SKM-1 treated with dmso at 0.1 percent for 144 hours (cell line): ENCODE measurements around the gene MARK2.

ENCODE experiments used
- DNase-seq: peaks from one replicate; lab custom pipeline; 2025; ENCODE audit not compliant: unreplicated experiment; lab: John Stamatoyannopoulos, UW

MARK2 gene

DNA sequence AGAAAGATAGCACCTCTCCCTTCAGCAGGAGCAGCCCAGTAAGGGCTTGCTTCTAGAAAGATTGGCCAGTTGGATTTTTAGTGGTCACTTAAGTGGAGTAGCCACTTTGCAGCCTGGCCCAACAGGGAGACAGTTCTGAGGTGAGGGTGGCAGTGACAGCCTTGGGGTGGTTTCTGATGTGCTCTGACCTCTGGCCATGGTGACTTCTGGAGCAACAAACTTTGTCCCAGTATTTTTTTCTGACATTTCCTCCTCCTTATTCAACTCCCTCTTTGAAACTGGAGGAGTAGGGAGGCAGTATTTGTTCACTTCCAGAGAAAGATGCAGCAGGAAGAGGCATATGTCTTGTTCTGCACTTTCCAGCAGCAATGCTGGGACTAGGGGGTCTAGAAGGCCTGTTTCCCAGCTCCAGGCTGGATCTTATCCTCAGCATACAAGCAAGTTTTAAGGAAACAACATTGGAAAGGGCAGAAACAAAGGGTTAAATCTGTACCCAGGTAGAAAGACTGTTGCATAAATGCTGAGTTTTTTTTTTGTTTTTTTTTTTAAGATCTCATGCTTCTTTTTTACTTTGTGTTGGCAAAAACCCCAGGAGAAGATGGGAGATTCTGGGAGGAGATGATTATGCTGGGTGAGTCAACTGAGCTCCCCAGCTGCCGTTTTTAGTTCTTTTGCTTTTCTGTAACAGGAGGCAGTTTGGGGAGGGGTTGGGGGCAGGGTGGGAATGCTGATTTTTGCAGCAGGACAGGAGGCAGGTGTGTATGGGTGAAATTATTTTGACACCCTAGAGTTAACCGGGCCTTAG, 40.9 kb downstream of the MARK2 start:
- DNase-seq = no peak

DNA sequence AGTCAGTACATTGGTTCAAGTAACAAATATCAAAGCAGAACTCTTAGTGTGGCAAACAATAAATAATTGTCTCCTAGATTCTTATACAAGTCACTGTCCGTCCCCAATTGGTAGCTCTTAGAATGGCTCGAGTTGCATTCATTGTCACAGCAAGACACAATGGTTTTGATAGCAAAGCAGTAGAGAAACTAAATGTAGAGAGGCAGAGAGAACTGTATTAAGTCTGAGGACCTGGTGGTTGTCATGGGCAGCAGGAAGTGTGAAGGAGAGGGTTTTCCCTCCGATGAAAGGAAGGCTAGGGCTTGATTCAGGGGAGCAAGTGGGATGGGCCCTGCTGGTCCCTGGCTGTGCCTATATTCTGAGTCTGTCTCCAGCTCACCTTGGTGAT, 41.5 kb downstream of the MARK2 start:
- DNase-seq = no peak

GRCh38 chr11:63882555-63883242, 43.8 kb downstream of the MARK2 start:
- peak; percentile 59 for DNase-seq

GRCh38 chr11:63883791-63884190, 44.9 kb downstream of the MARK2 start:
- DNase-seq = no peak

- DNase-seq = no peak
These were observed 45.5 kb downstream of the MARK2 start for GRCh38 chr11:63884196-63884932.

DNA sequence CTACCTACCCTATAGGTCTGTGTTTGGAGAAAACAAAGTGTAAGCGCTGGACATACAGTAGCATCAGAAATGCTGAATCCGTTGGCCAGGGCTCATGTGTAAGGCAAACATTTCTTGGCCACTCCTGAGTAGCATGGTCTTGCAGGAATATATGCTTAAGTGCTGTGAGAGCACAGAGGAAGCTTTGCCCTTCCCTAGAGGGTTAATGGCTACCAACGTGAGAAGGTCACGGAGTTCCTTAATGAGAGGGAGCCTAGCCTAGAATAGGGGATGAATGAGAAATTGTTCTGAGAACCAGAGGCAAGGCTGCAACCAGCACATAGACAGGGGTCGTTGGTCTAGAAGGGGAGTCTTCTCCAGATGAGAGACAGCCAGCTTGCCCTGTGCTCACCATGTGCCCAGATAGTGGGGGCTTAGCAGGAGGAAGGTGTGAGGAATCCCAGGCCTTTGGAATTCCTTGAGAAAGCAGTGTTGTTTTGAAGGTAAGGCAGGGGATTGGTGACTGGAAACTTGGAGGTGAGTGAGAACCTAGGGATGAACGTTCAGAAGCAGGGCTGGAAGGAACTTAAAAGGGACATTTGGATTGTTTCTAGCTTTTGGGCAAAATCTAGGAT, 48.6 kb downstream of the MARK2 start:
- DNase-seq = no peak

GRCh38 chr11:63888170-63889086, 49.5 kb downstream of the MARK2 start:
- peak; percentile 90 for DNase-seq

DNA sequence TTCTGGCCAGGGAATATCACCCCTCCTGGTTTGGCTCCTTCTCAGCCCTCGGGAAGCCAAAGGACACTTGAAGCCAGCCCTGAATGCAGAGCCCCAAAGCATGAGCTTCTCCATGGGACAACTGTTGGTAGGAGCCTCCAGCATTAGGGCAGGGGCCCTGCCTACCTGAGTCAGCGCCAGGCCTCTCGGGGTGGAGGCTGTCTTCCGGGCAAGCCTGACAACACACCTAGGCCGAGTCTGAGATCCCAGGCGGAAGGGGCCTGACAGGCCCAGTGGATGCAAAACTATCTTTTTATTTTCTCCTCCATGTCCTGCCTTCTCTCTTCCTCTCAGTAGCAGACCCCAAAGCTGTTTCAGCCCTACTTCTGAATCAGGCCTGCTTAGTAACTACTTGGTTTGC, 50.4 kb downstream of the MARK2 start:
- no peak for DNase-seq

- DNase-seq = no peak
These were observed 51.5 kb downstream of the MARK2 start for GRCh38 chr11:63890368-63890767.

DNA sequence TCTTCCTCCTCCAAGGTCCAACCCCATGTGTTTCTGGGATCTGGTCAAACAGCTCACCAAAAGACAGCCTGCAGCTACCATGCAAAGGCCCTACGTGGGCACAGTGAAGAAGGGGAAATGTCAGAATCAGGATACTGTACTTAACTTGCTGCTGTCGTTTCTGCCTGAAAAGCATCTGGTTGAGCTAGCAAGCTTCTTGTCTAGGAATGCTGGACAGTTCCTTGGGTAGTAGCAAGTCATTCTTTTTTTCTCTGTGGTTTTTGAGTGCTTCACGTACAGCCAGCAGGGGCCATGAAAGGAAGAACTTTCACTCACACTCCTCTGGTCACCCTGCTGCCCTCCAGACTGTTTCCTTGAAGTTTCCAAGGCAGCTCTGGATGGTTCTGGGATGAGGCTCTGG, 53.3 kb downstream of the MARK2 start:
- no peak for DNase-seq

DNA sequence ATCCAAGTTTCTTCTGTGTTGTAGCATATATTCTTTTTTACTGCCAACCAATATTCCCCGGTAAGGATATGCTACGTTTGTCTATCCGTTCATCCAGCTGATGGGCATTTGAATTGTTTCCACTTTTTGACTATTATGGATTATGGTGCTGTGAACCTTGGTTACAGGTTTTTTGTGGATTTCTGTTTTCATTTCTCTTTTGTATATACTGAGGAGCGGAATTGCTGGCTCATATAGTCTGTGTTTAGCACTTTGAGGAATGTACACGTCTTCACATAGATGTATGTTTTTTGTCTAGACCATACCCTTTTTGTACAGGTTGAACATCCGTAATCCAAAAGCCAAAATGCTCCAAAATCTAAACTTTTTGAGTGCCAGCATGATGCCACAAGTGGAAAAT, 54.4 kb downstream of the MARK2 start:
- DNase-seq = no peak

DNA sequence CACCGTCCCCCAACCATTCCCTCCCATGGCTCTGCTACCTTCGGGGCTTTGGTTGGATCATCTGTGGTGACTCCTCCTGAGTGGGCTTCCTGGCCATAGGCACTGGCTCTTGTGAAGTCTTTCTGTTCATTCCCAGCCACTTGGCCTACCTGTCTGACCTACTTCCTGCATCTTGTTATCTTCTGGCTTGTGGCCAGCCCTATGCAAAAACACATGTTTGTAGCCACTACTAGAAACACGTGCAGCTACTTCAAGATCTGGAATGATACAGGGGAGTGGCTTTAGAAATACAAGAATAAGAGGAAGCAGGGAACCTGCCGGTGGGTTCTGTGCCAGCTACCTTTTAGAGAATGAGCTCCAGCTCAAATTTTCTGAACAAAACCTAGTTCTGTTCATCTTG, 57.2 kb downstream of the MARK2 start:
- DNase-seq = no peak

DNA sequence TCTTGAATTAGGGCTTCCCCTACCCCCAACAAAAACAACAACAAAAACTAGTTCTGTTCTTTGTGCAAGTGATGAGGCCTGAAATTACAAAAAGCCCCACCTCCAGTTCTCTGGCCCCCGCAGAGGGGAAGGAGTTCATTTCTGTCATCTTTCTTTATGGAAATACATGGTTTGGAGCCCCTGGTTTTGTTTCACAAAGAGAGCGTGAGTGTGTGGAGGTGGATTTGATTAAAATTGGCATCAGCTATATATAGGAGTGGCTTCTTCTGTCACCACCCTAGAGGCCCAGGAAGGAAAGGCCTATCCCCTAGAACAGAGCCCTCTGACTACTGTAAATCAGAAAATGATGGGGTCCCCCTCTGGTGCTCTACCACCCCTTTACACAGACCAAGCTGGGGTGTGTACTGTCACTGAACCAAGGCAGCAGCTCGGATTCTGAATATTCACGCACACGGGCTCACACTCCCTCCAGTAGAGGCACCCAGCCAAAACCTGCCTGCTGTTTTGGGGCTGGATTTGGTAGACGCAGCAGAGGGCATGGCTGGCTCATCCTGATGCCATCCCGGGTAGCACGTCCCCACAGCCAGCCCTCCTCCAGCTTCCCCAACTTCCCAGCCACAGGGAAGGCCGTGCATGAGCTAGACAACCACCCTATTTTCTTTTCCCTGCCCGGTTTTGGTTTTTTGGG, 58.7 kb downstream of the MARK2 start:
- DNase-seq = no peak

GRCh38 chr11:63901660-63902059, 62.8 kb downstream of the MARK2 start:
- no peak for DNase-seq

GRCh38 chr11:63903884-63904283, 65.0 kb downstream of the MARK2 start:
- no peak for DNase-seq

DNA sequence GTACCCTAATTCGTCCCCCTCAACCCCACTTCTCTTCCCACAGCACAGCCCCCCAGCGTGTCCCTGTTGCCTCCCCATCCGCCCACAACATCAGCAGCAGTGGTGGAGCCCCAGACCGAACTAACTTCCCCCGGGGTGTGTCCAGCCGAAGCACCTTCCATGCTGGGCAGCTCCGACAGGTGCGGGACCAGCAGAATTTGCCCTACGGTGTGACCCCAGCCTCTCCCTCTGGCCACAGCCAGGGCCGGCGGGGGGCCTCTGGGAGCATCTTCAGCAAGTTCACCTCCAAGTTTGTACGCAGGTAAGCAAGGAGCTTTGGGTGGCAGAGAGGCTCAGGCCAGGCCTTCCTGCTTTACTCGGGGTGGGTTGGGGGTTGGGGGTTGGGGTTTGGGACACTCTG, 65.8 kb downstream of the MARK2 start:
- DNase-seq = no peak

DNA sequence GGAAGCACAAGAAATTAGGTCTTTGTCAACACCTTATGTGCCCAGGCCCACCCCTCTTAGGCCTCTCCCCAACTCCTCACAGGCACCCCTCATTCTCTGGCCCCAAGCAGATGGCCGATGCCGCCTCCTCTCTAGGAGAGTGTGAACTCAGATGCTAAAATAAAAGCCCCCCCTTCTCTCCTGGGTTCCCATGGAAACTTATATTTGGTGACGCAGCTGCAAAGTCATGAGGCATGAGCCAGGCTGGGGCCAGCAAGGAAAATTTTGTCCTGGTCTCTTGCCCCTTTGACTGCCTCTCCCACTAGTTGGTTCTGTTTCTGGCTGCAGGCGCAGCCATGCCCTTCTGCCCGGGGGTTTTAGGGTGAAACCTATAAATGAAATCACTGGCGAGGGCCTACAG, 66.3 kb downstream of the MARK2 start:
- DNase-seq = no peak

- DNase-seq = no peak
These were observed 67.2 kb downstream of the MARK2 start for GRCh38 chr11:63906087-63906486.

GRCh38 chr11:63906585-63906984, 67.7 kb downstream of the MARK2 start:
- peak; percentile 16 for DNase-seq

DNA sequence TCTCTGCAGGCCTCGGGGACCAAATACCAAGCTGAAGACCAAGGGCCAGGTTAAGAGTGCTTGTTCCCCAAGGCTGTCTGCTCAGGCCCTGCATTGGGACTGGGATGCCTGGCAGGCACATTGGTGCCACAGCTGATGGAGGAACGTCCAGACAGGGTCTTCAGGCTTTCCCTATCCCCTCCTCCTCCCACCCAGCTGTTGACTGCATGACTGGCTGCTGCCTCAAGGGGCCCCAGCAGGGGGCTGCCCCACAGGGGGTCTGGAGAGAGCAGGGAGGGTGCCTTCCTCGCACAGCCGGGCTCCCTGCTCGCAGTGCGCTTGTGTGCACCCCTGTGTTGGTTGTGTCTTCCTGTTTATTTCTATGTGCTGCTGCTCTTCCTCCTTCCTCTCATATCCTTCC, 68.2 kb downstream of the MARK2 start:
- DNase-seq = no peak
